H1 (cell line): ENCODE results near the gene PRKAR2B. TPM values are rescaled to one million over a fixed set of nuclear protein-coding genes. Genes with fewer than 3 reads are reported as not detected.

ENCODE experiments used
- CTCF ChIA-PET: fragments of 300-600 bp; sonication (Branson Sonifier 250); formaldehyde crosslinking; loops from one replicate; lab custom pipeline; 2021; ENCODE audit not compliant: partially characterized antibody; lab: Charles Lee
- POLR2A ChIA-PET: fragments of 300-600 bp; sonication (Branson Sonifier 250); formaldehyde crosslinking; loops from one replicate; lab custom pipeline; 2021; ENCODE audit warnings: inconsistent platforms; ENCODE audit not compliant: partially characterized antibody; lab: Charles Lee
- DNase-seq, 2 experiments: peaks; one replicate each; pipeline versions ENCODE4 v3.0.0 to v3.0.0-alpha.2; 2010 to 2022; ENCODE audit warnings: low spot score in 2 of 2, low read depth in 1 of 2, mixed read lengths in 1 of 2
- FAIRE-seq: peaks from 2 replicates; lab custom pipeline; 2011; peaks lifted over from hg19 to GRCh38; lab: Jason Lieb, UNC
- H2AFZ ChIP-seq: 2 replicates; pipeline ENCODE4 v1.8.1; 2012; ENCODE audit warnings: low read length, inconsistent platforms
- H2AK5ac ChIP-seq: 2 replicates; pipeline ENCODE4 v1.6.1; 2013; ENCODE audit warnings: low read depth, low read length
- H2BK120ac ChIP-seq: replicated peaks from 2 replicates; pipeline ENCODE3; 2013; ENCODE audit warnings: low read depth, low read length, inconsistent platforms
- H2BK12ac ChIP-seq: 2 replicates; pipeline ENCODE4 v1.6.1; 2013; ENCODE audit warnings: low read depth, low read length
- H2BK15ac ChIP-seq: 2 replicates; pipeline ENCODE4 v1.6.1; 2013; ENCODE audit warnings: low read length
- H2BK20ac ChIP-seq: 2 replicates; pipeline ENCODE4 v1.6.1; 2013; ENCODE audit warnings: low read length
- H2BK5ac ChIP-seq: 2 replicates; pipeline ENCODE4 v1.6.1; 2013; ENCODE audit warnings: low read depth, low read length
- H3K14ac ChIP-seq: 2 replicates; pipeline ENCODE4 v1.6.1; 2013; ENCODE audit warnings: inconsistent platforms; ENCODE audit not compliant: insufficient read length
- H3K18ac ChIP-seq: 2 replicates; pipeline ENCODE4 v1.6.1; 2013; ENCODE audit warnings: low read length; ENCODE audit errors: extremely low read depth
- H3K23ac ChIP-seq: 2 replicates; pipeline ENCODE4 v1.6.1; 2013; ENCODE audit warnings: inconsistent platforms; ENCODE audit not compliant: insufficient read length
- H3K23me2 ChIP-seq: 2 replicates; pipeline ENCODE4 v1.6.1; 2013; ENCODE audit warnings: low read depth, low read length
- H3K27ac ChIP-seq: 2 replicates; pipeline ENCODE4 v1.6.1; 2011; ENCODE audit warnings: low read depth, low read length, inconsistent platforms
- H3K27me3 ChIP-seq, 4 experiments: replicated peaks in 1 of 4; 1 replicate in 1 of 4; 2 replicates in 3 of 4; pipeline versions ENCODE4 v1.6.1 to v1.8.1; 2011 to 2013; ENCODE audit warnings: low read length in 3 of 4, mild to moderate bottlenecking in 3 of 4, inconsistent platforms in 2 of 4, mixed read lengths in 2 of 4, moderate library complexity in 1 of 4; ENCODE audit not compliant: control insufficient read depth in 3 of 4, insufficient read depth in 3 of 4; ENCODE audit errors: extremely low read depth in 1 of 4
- H3K36me3 ChIP-seq, 4 experiments: 2 replicates each; pipeline versions ENCODE4 v1.6.1 to v1.8.1; 2011 to 2013; ENCODE audit warnings: mild to moderate bottlenecking in 4 of 4, low read length in 3 of 4, moderate library complexity in 2 of 4, control low read depth in 1 of 4, inconsistent platforms in 1 of 4; ENCODE audit not compliant: insufficient read depth in 4 of 4, control insufficient read depth in 2 of 4
- H3K4ac ChIP-seq: replicated peaks from 2 replicates; pipeline ENCODE3; 2013; ENCODE audit warnings: low read length, low read depth, mixed read lengths, inconsistent platforms; ENCODE audit not compliant: insufficient read length
- H3K4me1 ChIP-seq, 4 experiments: replicated peaks in 1 of 4; 1 replicate in 1 of 4; 2 replicates in 3 of 4; pipeline versions ENCODE4 v1.6.1 to v1.8.1; 2011 to 2013; ENCODE audit warnings: low read length in 3 of 4, inconsistent platforms in 2 of 4, mixed read lengths in 1 of 4; ENCODE audit not compliant: insufficient read depth in 4 of 4, control insufficient read depth in 3 of 4
- H3K4me2 ChIP-seq, 2 experiments: 2 replicates each; pipeline versions ENCODE4 v1.6.1 to v1.8.1; 2011 to 2013; ENCODE audit warnings: low read depth in 2 of 2, low read length in 2 of 2, control low read depth in 1 of 2, inconsistent platforms in 1 of 2, mild to moderate bottlenecking in 1 of 2; ENCODE audit not compliant: insufficient read depth in 1 of 2
- H3K4me3 ChIP-seq, 4 experiments: fragments of 200-600, 300-600 bp in 1 of 4; sonication (generic), shearing (Covaris generic), sonication (Bioruptor Twin) in 1 of 4; 2 replicates each; pipeline versions ENCODE4 v1.5.1 to v1.8.1; 2011 to 2016; ENCODE audit warnings: low read length in 4 of 4, low read depth in 3 of 4, control low read depth in 2 of 4, inconsistent platforms in 2 of 4, mild to moderate bottlenecking in 2 of 4, mixed read lengths in 1 of 4, moderate library complexity in 1 of 4; ENCODE audit not compliant: insufficient read depth in 2 of 4; ENCODE audit errors: extremely low read depth in 1 of 4
- H3K56ac ChIP-seq: replicated peaks from 2 replicates; pipeline ENCODE3; 2013; ENCODE audit warnings: low read depth, mild to moderate bottlenecking, mixed read lengths, low read length, inconsistent platforms; ENCODE audit not compliant: insufficient read length
- H3K79me1 ChIP-seq: 2 replicates; pipeline ENCODE4 v1.6.1; 2013; ENCODE audit warnings: low read depth, low read length, control low read depth
- H3K79me2 ChIP-seq, 2 experiments: 2 replicates each; pipeline versions ENCODE4 v1.6.1 to v1.8.1; 2012 to 2013; ENCODE audit warnings: low read length in 2 of 2, mild to moderate bottlenecking in 2 of 2, inconsistent platforms in 1 of 2; ENCODE audit not compliant: insufficient read depth in 2 of 2, control insufficient read depth in 1 of 2
- H3K9ac ChIP-seq, 4 experiments: replicated peaks in 1 of 4; 1 replicate in 1 of 4; 2 replicates in 3 of 4; pipeline versions ENCODE4 v1.6.1 to v1.8.1; 2011 to 2013; ENCODE audit warnings: low read depth in 3 of 4, low read length in 3 of 4, control low read depth in 2 of 4, mild to moderate bottlenecking in 2 of 4, moderate library complexity in 2 of 4, inconsistent platforms in 1 of 4; ENCODE audit errors: extremely low read depth in 1 of 4
- H3K9me3 ChIP-seq, 2 experiments: 2 replicates each; pipeline versions ENCODE4 v1.6.1 to v1.8.1; 2012 to 2013; ENCODE audit warnings: mild to moderate bottlenecking in 2 of 2, moderate library complexity in 2 of 2, control low read depth in 1 of 2, inconsistent platforms in 1 of 2, low read depth in 1 of 2, low read length in 1 of 2, mixed read lengths in 1 of 2; ENCODE audit not compliant: insufficient read depth in 2 of 2
- H4K20me1 ChIP-seq, 2 experiments: replicated peaks in 1 of 2; 2 replicates each; pipeline versions ENCODE3 to v1.8.1; 2011 to 2013; ENCODE audit warnings: inconsistent platforms in 2 of 2, low read length in 2 of 2, mild to moderate bottlenecking in 1 of 2; ENCODE audit not compliant: insufficient read depth in 2 of 2, control insufficient read depth in 1 of 2
- H4K5ac ChIP-seq: 2 replicates; pipeline ENCODE4 v1.6.1; 2013; ENCODE audit warnings: low read length, low read depth, mixed read lengths, inconsistent platforms; ENCODE audit not compliant: insufficient read length
- H4K8ac ChIP-seq: 2 replicates; pipeline ENCODE4 v1.8.0; 2013; ENCODE audit warnings: mild to moderate bottlenecking, moderate library complexity, low read length, inconsistent platforms; ENCODE audit not compliant: insufficient read depth; ENCODE audit errors: extremely low read depth
- H4K91ac ChIP-seq: replicated peaks from 2 replicates; pipeline ENCODE3; 2013; ENCODE audit warnings: low read length, mixed read lengths, inconsistent platforms; ENCODE audit not compliant: insufficient read length
- CTCF ChIP-seq, 3 experiments: IDR thresholded peaks; 1 replicate in 2 of 3; 2 replicates in 1 of 3; pipeline versions ENCODE4 v1.5.1 to v1.6.1; 2011; ENCODE audit warnings: low read length in 3 of 3, mild to moderate bottlenecking in 3 of 3, inconsistent platforms in 2 of 3, low read depth in 1 of 3, moderate library complexity in 1 of 3; ENCODE audit not compliant: insufficient read depth in 1 of 3; ENCODE audit errors: control extremely low read depth in 1 of 3
- RAD21 ChIP-seq, 2 experiments: IDR thresholded peaks in 1 of 2; conservative IDR thresholded peaks in 1 of 2; 2 replicates each; pipeline ENCODE4 v1.6.1; 2011; ENCODE audit warnings: low read depth in 2 of 2, low read length in 2 of 2, improper control_type of control experiment in 1 of 2, inconsistent platforms in 1 of 2, mild to moderate bottlenecking in 1 of 2, moderate library complexity in 1 of 2
- SIX5 ChIP-seq: IDR thresholded peaks from 2 replicates; pipeline ENCODE4 v1.6.1; 2011; ENCODE audit warnings: mild to moderate bottlenecking, low read depth, low read length
- WGBS, 2 experiments: shearing (Covaris generic) in 1 of 2; methylation state at CpG; one replicate each; pipeline versions ENCODE4 v1.1.6 to v1.1.7; 2013 to 2015; ENCODE audit warnings: low lambda C conversion rate in 2 of 2, mixed read lengths in 2 of 2, inconsistent platforms in 1 of 2, low coverage in 1 of 2, missing lambda C conversion rate in 1 of 2; ENCODE audit not compliant: insufficient replicate concordance in 2 of 2, insufficient coverage in 1 of 2, insufficient read length in 1 of 2; ENCODE audit errors: extremely low coverage in 1 of 2, missing lambda C conversion rate in 1 of 2; 5-methylcytosine and 5-hydroxymethylcytosine counted together
- polyA plus RNA-seq, 7 experiments: library from polyadenylated mRNA; depleted of rRNA in 3 of 7; stranded (reverse) in 5 of 7; unstranded in 2 of 7; fragments of >200 nt in 5 of 7; fragments of 200-250 nt in 2 of 7; gene quantifications; 1 replicate in 5 of 7; 2 replicates in 1 of 7; 4 replicates in 1 of 7; pipeline versions ENCODE4 v1.2.1 to v1.2.3, GENCODE V29; 2011 to 2013; ENCODE audit warnings: missing spikeins in 2 of 7, mixed read lengths in 2 of 7
- total RNA-seq: library from RNA; stranded (reverse); fragmentation: NEBNext Ultra II Directional; extraction: Animal tissue kit (Norgen Biotek cat#: 25700); gene quantifications from 2 replicates; pipeline ENCODE4 v1.2.1, GENCODE V29; 2021

The PRKAR2B gene
- total and polyA plus RNA-seq, 2 of the 8 experiments (the other 6 are each of a cell fraction or from before 2014, with no cell fraction given), result 10.4 to 37.0 TPM

DNA sequence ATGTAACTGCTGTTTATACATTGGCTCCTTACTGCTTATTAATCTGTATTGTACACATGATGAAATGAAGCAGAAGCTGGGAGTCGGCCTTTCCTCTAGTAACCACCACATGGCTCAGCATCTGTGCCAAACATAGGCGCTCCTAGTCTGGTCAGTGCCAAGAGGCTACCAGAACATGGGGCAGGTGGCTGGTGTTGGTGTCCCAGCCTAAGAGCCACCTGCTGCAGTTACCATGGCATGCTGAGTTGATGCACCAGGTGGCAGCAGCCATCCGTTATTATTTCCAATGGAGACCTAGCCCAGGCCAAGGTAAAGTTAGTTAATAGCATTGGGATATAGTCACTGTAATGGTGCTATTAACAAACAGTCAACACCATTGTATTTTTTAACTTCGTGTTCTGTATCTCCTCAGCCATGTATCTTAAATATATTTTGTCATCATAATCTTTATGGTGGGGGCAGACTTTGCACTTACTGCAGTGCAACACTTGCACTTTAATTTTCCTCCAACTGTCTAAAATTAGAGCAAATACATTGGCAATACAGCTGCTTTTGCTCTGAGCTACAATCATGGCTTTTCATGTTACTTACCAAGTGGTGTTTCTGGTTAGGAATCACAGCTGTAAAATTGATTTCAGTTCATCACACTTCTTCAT is 157.4 kb downstream of the PRKAR2B start:
- Histone ChIP-seq H2BK15ac (no peak overlapping the region), H2AFZ (no peak overlapping the region), H3K4me3 (no peak overlapping the region), H2BK12ac (no peak overlapping the region), H4K20me1 (peaks cover 0 to 3% of the 10 kb centered on the region in 2 experiments), H3K4ac (no peak overlapping the region), H3K14ac (no peak overlapping the region), H3K18ac (no peak overlapping the region), H3K9ac (no peak overlapping the region), H2AK5ac (no peak overlapping the region), H3K79me2 (no peaks in the 10 kb centered on the region), H2BK5ac (no peak overlapping the region), H3K27me3 (no peaks in the 10 kb centered on the region), H3K23me2 (no peaks in the 10 kb centered on the region), H4K91ac (no peak overlapping the region), H3K4me2 (no peak overlapping the region), H2BK120ac (no peak overlapping the region), H3K56ac (no peak overlapping the region), H2BK20ac (no peak overlapping the region), H3K9me3 (no peaks in the 10 kb centered on the region), H3K27ac (no peak overlapping the region), H3K4me1 (no peaks in the 10 kb centered on the region), H4K5ac (no peak overlapping the region), H4K8ac (no peak overlapping the region), H3K23ac (no peak overlapping the region), H3K36me3 (peaks cover 5 to 38% (median 9%) of the 10 kb centered on the region in 4 experiments), H3K79me1 (no peaks in the 10 kb centered on the region)
- ChIA-PET POLR2A (no interaction called here), CTCF (interaction anchor here (0.8 to 3.3 kb wide), 13 partner anchors 8 to 544 kb away, joined by 3 to 17 read pairs (median 4); partner anchors contain the start of gene HBP1)
- DNase-seq (peak; percentile 19 to 58), FAIRE-seq (peak; percentile 36)
- TF ChIP-seq SIX5 (no peak), CTCF (IDR thresholded peaks at IDR 0.05; ENCODE audit: control extremely low read depth in 1 of 3, insufficient read depth in 1 of 3, low read depth in 1 of 3, low read length in 3 of 3) (peak; percentile 67 to 76 (median 75)), RAD21 (IDR thresholded peaks at IDR 0.05 in 1 of 2, conservative IDR thresholded peaks at IDR 0.05 in 1 of 2; ENCODE audit: low read depth in 2 of 2, low read length in 2 of 2) (peak; percentile 81 to 82)
- 81% methylated on average over 4 of the region's 4 CpGs; no CpG with 5 or more reads in 1 of the 2 experiments for WGBS, 2 experiments
